Activated CD4-positive, CD25-positive, alpha-beta regulatory T cell (primary cell): ENCODE results near the gene APOA5.
"Not testable (repeated sequence)": the region's sequence is repeated elsewhere in the genome, so short reads cannot be mapped to it uniquely, and the experiment has no call there.

Experiments
- DNase-seq, 4 experiments: peaks; one replicate each; lab custom pipeline; 2025; lab: John Stamatoyannopoulos, UW

The APOA5 gene, protein sequence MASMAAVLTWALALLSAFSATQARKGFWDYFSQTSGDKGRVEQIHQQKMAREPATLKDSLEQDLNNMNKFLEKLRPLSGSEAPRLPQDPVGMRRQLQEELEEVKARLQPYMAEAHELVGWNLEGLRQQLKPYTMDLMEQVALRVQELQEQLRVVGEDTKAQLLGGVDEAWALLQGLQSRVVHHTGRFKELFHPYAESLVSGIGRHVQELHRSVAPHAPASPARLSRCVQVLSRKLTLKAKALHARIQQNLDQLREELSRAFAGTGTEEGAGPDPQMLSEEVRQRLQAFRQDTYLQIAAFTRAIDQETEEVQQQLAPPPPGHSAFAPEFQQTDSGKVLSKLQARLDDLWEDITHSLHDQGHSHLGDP

DNA sequence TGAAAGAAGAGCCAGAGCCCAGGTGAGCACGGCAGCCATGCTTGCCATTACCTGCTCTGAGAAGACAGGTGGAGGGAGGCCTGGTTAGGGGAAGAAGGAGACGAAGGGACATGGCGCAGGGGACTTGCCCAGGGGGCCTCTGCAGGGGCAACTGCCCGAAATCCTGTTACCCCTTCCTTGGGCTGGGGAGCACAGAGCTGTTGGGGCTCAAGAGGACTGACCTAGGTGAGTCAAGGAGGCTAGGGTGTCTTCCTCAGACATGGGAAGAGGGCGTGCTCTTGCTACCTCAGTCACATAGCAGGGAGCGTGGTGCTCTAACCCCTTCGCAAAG lies at the start of gene APOA5:
Gene APOA5, minus strand, starts transcription at position 67 of the 331 bp plus-strand sequence. Its CDS starts 19 bp downstream, at position 48.
- DNase-seq = no peak

DNA sequence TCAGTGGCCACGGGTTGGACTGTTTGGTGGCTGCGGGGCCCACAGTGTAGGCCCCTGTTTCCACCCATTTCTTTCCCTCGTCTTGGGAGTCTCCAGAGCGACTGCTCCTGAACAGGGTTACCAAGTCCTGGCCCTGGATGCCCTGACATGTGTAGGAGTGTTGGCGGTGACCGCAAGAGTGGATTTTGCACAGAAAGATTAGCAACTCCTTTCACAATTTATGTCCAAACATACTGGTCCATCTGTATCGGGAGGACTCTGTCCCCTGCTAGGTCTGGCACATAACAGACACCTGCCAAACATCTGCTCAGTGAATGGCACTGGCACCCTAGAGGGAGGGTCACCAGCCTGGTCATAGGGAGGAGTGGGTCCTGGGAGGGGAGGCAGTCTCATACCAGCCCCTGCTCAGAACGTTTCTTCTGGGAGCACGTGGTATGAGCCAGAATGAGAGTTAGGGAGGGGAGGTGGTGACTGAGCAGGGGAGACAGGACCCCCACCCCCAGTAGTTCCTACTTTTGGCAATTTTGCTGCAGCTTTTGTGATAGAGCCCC lies 49.1 kb upstream of the APOA5 start:
- DNase-seq = no peak

DNA sequence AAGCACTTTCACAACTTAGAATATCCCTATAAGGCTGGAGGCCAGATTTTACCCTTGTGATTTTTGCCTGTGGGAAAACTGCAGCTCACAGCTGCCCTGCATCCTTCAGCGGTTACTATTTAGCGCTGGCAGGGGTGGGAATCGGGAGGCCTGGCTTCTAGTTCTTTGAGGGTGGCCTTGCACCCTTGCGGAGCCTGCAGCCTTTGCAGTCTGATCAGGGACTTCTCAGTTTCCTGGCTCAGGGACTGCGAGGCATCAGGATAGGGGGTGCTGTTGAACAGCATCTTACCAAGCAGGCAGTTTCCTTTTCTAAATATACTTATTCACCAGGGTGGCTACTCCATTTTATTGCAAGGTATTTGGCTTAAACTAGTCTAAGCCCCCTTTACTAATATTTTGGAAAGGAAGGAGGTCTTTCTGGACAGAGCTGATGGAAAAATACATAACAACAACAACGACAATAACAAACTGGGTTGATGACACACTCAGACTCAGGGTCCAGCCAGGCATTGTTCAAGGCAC lies 48.6 kb upstream of the APOA5 start:
- DNase-seq = no peak

DNA sequence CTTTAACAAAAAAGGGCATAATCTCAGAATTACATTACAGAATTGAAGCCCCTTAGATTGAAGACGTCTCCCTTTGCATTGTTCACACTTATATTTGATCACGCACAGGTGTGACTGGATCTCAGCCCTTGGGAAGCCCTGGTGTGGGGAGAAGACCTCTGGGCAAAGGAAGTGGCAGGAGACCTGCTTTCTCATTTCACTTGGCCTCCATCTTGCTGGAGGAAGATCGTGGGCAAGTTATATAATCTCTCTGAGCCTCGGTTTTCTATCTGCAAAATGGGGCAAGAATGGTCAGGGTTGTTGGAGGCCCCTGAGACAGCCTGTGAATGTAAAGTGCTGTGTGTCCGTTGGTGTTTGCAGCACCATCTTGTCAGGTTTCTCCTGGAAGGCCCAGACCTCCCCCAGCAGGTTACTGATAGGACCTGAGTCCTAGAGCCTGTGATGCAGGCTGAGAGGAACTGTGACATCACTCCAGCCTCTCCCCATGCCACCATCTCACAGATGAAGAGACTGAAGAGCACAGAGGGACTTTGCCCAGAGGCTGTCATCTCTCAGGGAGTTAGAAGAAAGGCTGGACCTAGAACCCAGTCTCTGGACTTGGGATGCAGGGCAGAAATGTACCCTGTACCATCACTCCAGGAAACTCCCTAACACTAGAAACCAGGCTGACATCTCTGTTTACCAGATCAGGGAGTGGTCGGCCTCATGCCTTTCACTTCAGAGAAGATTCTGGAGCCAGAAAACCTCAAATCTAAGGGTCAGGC lies 46.8 kb upstream of the APOA5 start:
- DNase-seq = no peak

DNA sequence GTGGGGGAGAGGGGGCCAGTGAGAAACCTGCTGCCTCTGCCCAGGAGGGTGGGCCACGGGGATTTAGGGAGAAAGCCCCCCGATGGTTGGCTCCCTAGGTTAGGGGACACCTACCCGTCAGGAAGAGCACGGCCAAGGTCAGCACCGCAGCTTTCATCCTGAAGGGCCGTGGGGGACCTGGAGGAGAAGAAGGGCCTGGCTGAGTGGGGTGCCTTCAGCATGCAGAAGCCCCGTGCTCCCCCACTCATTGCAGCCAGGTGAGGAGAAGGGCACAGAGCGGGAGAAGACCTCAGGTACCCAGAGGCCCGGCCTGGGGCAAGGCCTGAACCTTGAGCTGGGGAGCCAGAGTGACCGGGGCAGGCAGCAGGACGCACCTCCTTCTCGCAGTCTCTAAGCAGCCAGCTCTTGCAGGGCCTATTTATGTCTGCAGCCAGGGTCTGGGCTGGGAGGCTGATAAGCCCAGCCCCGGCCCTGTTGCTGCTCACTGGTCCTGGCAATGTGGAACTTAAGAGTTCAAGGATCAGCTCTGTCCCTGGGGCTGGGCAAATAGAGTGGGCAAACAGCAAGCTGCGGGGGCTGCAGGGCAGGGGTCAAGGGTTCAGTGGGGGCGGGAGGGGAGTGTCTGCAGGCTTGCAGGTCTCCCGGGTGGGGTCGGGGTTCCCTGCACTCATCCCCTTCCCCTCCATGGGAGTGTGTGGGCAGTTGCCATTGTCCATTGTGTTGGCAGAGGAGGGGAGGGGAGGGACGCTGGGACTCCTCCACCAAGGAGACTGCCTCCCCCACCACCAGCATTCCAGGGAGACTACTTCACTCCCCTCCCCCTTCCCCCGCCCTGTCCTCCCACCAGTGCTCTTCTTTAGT lies 45.8 kb upstream of the APOA5 start, which contains the start of gene APOA1:
Gene APOA1, minus strand, starts transcription at position 392 of the 861 bp plus-strand sequence. Its CDS starts 235 bp downstream, at position 157.
- DNase-seq = no peak

DNA sequence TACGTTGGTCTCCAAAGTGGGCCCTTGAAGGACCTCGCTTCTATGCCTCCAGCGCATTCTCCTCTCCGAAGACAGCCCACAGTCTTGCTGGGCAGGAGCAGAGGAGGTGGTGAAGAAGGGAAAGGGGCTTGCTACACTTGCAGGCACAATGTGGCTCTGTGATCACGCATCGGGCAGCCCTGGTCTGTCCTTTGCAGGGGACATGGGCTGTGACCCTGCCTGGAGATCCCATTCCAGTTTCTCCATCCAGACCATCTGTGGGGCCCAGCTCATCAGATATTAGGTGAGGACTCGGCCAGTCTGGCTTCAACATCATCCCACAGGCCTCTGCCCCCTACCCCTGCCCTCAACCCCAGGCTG lies 44.9 kb upstream of the APOA5 start:
- DNase-seq = no peak

DNA sequence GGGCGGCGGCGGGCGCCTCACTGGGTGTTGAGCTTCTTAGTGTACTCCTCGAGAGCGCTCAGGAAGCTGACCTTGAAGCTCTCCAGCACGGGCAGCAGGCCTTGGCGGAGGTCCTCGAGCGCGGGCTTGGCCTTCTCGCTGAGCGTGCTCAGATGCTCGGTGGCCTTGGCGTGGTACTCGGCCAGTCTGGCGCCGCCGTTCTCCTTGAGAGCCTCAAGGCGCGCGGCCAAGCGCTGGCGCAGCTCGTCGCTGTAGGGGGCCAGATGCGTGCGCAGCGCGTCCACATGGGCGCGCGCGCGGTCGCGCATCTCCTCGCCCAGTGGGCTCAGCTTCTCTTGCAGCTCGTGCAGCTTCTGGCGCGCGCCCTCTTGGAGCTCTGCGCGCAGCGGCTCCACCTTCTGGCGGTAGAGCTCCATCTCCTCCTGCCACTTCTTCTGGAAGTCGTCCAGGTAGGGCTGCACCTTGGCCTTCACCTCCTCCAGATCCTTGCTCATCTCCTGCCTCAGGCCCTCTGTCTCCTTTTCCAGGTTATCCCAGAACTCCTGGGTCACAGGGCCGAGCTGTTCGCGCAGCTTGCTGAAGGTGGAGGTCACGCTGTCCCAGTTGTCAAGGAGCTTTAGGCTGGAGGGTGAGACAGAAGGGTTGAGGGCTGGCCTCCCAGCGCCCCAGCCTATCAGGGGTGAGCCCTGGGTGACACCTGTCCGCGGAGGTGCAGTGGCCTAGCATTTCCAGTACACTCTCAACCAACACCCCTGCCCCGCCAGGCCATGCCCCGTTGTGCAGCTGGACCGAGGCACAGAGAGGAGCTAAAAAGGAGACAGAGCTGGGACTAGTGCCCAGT lies 44.3 kb upstream of the APOA5 start:
- DNase-seq = peak; percentile 34 to 65 (median 53)

DNA sequence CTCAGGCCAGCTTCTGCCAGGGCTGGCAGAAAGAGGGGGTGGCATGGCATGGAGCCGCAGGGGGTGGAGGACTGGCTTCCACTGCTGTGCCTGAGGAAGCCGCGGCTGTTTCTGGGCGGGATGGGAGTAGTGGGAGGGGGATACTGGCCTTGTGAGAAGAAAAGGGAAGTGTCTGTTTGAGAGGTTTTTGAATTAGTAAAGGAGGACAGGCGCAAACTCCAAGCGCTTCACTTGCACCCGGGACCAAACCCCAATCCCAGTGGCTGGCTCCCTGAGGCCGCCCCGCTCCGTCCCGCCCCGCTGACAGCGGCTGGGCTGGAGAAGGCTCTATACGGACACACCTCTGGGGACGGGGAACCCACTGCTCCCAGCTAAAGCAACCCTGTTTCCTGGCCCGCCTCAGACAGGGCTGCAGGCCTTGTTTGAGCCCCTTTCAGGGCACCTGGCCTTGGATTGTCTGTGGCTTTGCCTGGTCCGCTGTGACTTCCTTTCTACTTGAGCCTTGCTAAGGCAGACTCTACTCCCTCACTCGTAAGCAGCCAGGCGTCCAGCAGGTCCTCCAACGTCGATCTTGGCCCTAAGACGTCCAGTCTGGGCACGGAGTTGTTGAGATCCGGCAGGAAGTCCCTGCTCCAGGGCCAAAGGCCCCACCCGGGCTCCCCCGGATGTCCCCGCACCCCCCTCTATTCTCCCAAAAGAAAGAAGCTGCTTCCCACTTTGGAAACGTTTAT lies 43.5 kb upstream of the APOA5 start:
- DNase-seq = no peak

DNA sequence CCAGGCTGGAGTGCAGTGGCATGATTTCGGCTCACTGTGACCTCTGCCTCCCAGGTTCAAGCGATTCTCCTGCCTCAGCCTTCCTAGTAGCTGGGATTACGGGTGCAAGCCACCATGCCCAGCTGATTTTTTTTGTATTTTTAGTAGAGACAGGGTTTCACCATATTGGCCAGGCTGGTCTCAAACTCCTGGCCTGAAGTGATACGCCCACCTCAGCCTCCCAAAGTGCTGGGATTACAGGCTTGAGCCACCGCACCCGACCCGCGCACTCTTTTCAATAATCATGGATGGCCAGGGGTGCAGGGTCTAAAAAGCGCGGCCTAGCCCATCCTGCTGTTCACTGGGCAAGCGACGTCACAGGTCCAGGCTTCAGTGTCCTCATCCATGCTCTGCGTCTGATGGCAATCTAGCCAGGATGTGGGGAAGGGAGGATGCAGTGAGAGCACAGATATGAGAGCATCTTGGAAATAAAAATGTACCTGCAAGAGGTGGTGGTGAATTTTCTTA lies 42.9 kb upstream of the APOA5 start:
- DNase-seq = not testable (repeated sequence)

DNA sequence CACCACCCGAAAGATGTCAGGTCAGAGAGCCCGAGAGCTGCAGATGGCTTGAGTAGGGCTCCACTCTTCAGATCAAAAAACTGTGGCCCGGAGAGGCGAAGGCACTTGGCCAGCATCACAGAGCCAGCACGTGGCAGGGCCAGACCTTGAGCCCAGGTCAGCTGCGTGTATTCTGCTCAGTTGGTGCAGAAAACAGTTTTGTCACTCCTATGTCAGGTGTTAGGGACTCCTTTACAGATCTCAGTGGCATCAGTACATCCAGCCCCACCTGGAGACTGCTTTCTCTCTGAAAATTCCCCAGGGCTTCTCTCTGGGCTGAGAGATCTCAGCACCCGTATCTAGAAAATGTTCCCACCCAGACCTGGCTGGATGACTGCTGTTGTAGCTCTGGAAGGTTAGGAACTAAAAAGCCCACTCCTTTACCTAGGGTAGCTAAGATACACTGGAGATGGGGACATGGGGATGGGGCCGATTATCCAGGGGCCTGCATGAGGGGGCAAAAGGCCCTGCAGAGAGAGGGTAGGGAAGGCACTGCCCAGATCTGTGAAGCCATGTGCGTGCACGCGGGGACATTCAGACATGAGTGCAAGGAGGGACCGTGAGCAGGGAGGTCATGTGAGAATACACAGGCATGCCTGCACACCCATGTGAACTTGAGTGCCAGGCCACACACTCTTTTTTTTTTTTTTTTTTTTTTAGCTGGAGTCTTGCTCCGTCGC lies 42.3 kb upstream of the APOA5 start:
- DNase-seq = no peak

DNA sequence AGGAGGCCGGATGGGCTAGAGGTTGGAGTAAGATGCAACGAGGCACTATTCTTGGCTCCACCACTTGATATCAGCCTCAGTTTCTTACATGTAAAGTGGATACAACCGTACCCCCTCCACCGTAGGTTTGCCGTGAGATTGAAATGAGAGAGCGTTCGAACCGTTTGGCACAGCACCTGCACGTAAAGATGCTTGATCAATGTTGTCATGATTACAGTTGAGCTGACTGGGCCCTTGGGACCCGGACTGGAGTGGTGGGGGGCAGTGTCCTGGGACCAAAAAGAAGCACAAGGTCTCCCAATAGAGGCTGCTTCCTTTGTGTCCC lies 41.8 kb upstream of the APOA5 start:
- DNase-seq = no peak

DNA sequence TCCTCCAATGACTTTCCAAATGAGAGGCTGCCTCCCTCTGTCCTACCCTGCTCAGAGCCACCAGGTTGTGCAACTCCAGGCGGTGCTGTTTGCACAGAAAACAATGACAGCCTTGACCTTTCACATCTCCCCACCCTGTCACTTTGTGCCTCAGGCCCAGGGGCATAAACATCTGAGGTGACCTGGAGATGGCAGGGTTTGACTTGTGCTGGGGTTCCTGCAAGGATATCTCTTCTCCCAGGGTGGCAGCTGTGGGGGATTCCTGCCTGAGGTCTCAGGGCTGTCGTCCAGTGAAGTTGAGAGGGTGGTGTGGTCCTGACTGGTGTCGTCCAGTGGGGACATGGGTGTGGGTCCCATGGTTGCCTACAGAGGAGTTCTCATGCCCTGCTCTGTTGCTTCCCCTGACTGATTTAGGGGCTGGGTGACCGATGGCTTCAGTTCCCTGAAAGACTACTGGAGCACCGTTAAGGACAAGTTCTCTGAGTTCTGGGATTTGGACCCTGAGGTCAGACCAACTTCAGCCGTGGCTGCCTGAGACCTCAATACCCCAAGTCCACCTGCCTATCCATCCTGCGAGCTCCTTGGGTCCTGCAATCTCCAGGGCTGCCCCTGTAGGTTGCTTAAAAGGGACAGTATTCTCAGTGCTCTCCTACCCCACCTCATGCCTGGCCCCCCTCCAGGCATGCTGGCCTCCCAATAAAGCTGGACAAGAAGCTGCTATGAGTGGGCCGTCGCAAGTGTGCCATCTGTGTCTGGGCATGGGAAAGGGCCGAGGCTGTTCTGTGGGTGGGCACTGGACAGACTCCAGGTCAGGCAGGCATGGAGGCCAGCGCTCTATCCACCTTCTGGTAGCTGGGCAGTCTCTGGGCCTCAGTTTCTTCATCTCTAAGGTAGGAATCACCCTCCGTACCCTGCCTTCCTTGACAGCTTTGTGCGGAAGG lies 40.9 kb upstream of the APOA5 start:
- DNase-seq = no peak

DNA sequence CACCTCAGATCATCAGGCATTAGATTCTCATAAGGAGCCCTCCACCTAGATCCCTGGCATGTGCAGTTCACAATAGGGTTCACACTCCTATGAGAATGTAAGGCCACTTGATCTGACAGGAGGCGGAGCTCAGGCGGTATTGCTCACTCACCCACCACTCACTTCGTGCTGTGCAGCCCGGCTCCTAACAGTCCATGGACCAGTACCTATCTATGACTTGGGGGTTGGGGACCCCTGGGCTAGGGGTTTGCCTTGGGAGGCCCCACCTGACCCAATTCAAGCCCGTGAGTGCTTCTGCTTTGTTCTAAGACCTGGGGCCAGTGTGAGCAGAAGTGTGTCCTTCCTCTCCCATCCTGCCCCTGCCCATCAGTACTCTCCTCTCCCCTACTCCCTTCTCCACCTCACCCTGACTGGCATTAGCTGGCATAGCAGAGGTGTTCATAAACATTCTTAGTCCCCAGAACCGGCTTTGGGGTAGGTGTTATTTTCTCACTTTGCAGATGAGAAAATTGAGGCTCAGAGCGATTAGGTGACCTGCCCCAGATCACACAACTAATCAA lies 40.2 kb upstream of the APOA5 start:
- no peak for DNase-seq

DNA sequence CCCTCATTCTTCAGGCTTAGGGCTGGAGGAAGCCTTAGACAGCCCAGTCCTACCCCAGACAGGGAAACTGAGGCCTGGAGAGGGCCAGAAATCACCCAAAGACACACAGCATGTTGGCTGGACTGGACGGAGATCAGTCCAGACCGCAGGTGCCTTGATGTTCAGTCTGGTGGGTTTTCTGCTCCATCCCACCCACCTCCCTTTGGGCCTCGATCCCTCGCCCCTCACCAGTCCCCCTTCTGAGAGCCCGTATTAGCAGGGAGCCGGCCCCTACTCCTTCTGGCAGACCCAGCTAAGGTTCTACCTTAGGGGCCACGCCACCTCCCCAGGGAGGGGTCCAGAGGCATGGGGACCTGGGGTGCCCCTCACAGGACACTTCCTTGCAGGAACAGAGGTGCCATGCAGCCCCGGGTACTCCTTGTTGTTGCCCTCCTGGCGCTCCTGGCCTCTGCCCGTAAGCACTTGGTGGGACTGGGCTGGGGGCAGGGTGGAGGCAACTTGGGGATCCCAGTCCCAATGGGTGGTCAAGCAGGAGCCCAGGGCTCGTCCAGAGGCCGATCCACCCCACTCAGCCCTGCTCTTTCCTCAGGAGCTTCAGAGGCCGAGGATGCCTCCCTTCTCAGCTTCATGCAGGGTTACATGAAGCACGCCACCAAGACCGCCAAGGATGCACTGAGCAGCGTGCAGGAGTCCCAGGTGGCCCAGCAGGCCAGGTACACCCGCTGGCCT lies 38.7 kb upstream of the APOA5 start:
- no peak for DNase-seq

DNA sequence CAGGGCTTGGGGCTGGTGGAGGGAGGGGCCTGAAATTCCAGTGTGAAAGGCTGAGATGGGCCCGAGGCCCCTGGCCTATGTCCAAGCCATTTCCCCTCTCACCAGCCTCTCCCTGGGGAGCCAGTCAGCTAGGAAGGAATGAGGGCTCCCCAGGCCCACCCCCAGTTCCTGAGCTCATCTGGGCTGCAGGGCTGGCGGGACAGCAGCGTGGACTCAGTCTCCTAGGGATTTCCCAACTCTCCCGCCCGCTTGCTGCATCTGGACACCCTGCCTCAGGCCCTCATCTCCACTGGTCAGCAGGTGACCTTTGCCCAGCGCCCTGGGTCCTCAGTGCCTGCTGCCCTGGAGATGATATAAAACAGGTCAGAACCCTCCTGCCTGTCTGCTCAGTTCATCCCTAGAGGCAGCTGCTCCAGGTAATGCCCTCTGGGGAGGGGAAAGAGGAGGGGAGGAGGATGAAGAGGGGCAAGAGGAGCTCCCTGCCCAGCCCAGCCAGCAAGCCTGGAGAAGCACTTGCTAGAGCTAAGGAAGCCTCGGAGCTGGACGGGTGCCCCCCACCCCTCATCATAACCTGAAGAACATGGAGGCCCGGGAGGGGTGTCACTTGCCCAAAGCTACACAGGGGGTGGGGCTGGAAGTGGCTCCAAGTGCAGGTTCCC lies 38.0 kb upstream of the APOA5 start, which contains the start of gene APOC3:
Gene APOC3, plus strand, starts transcription at position 383 of the 659 bp plus-strand sequence. CDS start 676 bp downstream, outside the sequence.
- no peak for DNase-seq

DNA sequence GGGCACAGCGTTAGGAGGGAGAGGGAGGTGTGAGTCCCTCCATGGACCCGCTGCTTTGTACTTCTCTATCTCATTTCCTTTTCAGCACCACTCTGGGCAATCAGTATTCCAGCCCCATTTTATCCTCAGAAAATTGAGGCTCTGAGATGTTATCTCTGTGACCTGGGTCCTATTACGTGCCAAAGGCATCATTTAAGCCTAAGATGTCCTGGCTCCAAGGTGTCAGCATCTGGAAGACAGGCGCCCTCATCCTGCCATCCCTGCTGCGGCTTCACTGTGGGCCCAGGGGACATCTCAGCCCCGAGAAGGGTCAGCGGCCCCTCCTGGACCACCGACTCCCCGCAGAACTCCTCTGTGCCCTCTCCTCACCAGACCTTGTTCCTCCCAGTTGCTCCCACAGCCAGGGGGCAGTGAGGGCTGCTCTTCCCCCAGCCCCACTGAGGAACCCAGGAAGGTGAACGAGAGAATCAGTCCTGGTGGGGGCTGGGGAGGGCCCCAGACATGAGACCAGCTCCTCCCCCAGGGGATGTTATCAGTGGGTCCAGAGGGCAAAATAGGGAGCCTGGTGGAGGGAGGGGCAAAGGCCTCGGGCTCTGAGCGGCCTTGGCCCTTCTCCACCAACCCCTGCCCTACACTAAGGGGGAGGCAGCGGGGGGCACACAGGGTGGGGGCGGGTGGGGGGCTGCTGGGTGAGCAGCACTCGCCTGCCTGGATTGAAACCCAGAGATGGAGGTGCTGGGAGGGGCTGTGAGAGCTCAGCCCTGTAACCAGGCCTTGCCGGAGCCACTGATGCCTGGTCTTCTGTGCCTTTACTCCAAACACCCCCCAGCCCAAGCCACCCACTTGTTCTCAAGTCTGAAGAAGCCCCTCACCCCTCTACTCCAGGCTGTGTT lies 37.2 kb upstream of the APOA5 start:
- DNase-seq = no peak
